A549 treated with GW870086 at 1 μM for 4 hours (cell line): Measurements from ENCODE around the gene SULT4A1. TPM values are rescaled to one million over a fixed set of nuclear protein-coding genes. Genes with fewer than 3 reads are reported as not detected.

Source experiments
- total RNA-seq: library from RNA; stranded (reverse); fragments of 200-300 nt; extraction: Qiagen RNA extraction; gene quantifications from 5 replicates; pipeline ENCODE4 v1.2.3, GENCODE V29; 2022; ENCODE audit warnings: low read depth

Gene SULT4A1
- not detected in 5 replicates for total RNA-seq

GRCh38 chr22:43862074-43862881 lies at the start of gene SULT4A1:
Gene SULT4A1, minus strand, starts transcription at chr22:43862513. Its CDS starts 131 bp downstream, at chr22:43862382.

GRCh38 chr22:43891360-43892182 lies 29.3 kb upstream of the SULT4A1 start, which contains the start of gene PNPLA5:
Gene PNPLA5, minus strand, starts transcription at chr22:43892013. Its CDS starts 133 bp downstream, at chr22:43891880.

GRCh38 chr22:43812149-43812842 lies 50.0 kb downstream of the SULT4A1 start, which contains the start of gene EFCAB6:
Gene EFCAB6, minus strand, starts transcription at chr22:43812305. Its CDS starts 29,987 bp downstream, at chr22:43782318.

Other genes starting within 250 kb of the SULT4A1 start
- 0.17 to 0.69 TPM (median 0.45 TPM) in 5 replicates for gene EFCAB6, start 50.2 kb downstream of the SULT4A1 start, total RNA-seq
- not detected in 5 replicates for gene PNPLA5, start 29.5 kb upstream of the SULT4A1 start, total RNA-seq
- gene PNPLA3, start 61.3 kb upstream of the SULT4A1 start, total RNA-seq = 0.70 to 1.2 TPM (median 0.94 TPM) in 5 replicates
- gene SAMM50, start 92.9 kb upstream of the SULT4A1 start, total RNA-seq = 44.9 to 49.1 TPM (median 45.9 TPM) in 5 replicates
- gene PARVB, start 161.8 kb upstream of the SULT4A1 start, total RNA-seq = 34.9 to 43.8 TPM (median 40.4 TPM) in 5 replicates